Ectodermal cell (in vitro differentiated cells): ENCODE results near the gene GDF7.

Experiments used
- H3K27ac ChIP-seq: 2 replicates; pipeline ENCODE4 v1.7.0; 2013; ENCODE audit warnings: mild to moderate bottlenecking, low read depth, low read length; ENCODE audit not compliant: insufficient read depth, poor library complexity, severe bottlenecking
- H3K27me3 ChIP-seq: 2 replicates; pipeline ENCODE4 v1.7.0; 2013; ENCODE audit warnings: mild to moderate bottlenecking, low read length; ENCODE audit not compliant: insufficient read depth, control insufficient read depth, poor library complexity, severe bottlenecking
- H3K36me3 ChIP-seq: one replicate; pipeline ENCODE4 v1.7.0; 2013; ENCODE audit warnings: low read length; ENCODE audit not compliant: control insufficient read depth, insufficient read depth
- H3K4me1 ChIP-seq: one replicate; pipeline ENCODE4 v1.7.0; 2013; ENCODE audit warnings: low read length; ENCODE audit not compliant: control insufficient read depth, insufficient read depth
- H3K4me3 ChIP-seq: 2 replicates; pipeline ENCODE4 v1.7.0; 2013; ENCODE audit warnings: low read depth, low read length, control low read depth; ENCODE audit not compliant: insufficient read depth
- H3K9me3 ChIP-seq: 2 replicates; pipeline ENCODE4 v1.7.0; 2013; ENCODE audit warnings: mild to moderate bottlenecking, low read length, moderate library complexity; ENCODE audit not compliant: control insufficient read depth
- WGBS, 2 experiments: methylation state at CpG; one replicate each; pipeline ENCODE4 v1.1.7; 2013; ENCODE audit warnings: missing lambda C conversion rate in 2 of 2; 5-methylcytosine and 5-hydroxymethylcytosine counted together

The GDF7 gene

GRCh38 chr2:20629181-20629580 lies 37.8 kb upstream of the GDF7 start:
- 77 to 79% methylated on average over 6 of the region's 6 CpGs for WGBS, 2 experiments
- no peaks in the 10 kb centered on the region for H3K27me3 ChIP-seq
- H3K4me1 ChIP-seq = no peaks in the 10 kb centered on the region
- H3K4me3 ChIP-seq = no peak overlapping the region
- H3K9me3 ChIP-seq = no peaks in the 10 kb centered on the region
- no peak overlapping the region for H3K27ac ChIP-seq
- H3K36me3 ChIP-seq = no peaks in the 10 kb centered on the region

DNA sequence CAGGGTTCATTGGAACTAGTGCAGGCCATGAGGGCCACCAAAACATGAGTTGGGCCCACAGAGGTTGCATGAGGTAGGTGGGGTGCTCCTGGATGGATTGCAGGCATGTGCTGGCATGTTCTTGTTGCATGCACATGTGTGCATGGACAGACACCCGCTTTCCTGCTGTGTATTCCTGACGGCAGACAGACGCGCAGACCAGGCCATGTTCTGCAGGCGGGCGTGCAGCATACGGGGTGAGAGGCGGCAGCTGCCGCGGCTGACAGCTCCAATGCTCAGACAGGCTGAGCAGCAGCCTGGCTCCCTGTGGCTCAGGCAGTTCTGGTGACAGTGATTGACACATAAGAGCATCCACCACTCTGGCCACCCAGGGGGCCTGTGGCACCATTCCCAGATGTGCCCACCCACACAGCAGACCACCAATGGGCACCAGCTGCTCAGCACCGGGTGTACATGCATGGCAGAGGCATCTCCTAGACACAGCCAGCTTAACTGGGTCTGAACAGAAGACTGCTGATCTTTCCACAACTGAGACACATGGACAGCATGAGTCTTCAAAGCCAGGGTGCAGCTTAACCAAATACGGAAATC lies 37.3 kb upstream of the GDF7 start:
- no peak overlapping the region for H3K27ac ChIP-seq
- 80 to 86% methylated on average over 12 of the region's 12 CpGs for WGBS, 2 experiments

GRCh38 chr2:20630967-20631366 lies 36.0 kb upstream of the GDF7 start:
- Histone ChIP-seq H3K27me3 (no peaks in the 10 kb centered on the region), H3K4me1 (peaks cover 5% of the 10 kb centered on the region)

More for the DNA sequence above, 37.3 kb upstream of the GDF7 start:
- H3K4me3 ChIP-seq = no peak overlapping the region
- no peaks in the 10 kb centered on the region for H3K27me3 ChIP-seq
- H3K9me3 ChIP-seq = no peaks in the 10 kb centered on the region
- H3K36me3 ChIP-seq = no peaks in the 10 kb centered on the region
- H3K4me1 ChIP-seq = no peaks in the 10 kb centered on the region

DNA sequence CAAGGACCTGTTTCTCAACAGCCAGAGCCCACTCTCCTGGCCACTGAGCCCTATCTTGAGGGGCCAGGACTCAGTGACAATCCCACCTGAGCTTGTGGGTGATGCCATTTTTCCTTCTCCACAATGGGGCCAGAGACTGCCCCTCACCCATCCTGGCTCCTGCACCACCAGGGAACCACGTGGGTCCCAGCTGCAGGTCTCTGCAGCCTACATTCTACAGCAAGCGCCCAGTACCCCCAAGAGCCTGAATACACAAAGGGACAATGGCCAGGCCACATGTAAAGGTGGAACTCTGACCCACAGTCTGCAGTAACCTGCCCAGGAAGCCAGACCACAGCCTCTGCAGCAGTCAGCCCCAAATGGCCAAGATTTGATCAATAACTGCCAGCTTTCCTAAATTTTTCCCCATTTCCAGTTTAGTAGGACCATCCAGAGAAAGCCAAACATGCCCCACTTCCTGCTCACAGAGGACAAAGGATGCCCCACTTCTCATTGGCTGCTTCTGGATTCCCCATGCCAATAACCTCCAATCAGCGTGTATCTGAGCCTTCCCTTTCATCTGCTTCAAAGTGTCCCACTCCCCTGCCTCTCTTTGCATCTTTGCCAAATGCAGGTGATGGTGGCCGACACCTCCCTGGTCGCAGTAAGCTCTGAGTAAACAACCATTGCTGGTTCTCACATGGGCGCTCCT lies 35.2 kb upstream of the GDF7 start:
- H3K36me3 ChIP-seq = no peaks in the 10 kb centered on the region
- H3K4me3 ChIP-seq = no peak overlapping the region
- WGBS, 2 experiments = 89 to 90% methylated on average over 6 of the region's 6 CpGs
- H3K4me1 ChIP-seq = peaks cover 5% of the 10 kb centered on the region
- no peaks in the 10 kb centered on the region for H3K9me3 ChIP-seq
- H3K27me3 ChIP-seq = no peaks in the 10 kb centered on the region
- no peak overlapping the region for H3K27ac ChIP-seq

More at GRCh38 chr2:20630967-20631366, 36.0 kb upstream of the GDF7 start:
- no peaks in the 10 kb centered on the region for H3K9me3 ChIP-seq
- H3K4me3 ChIP-seq = no peak overlapping the region
- WGBS, 2 experiments = 94 to 95% methylated on average over 4 of the region's 4 CpGs
- H3K36me3 ChIP-seq = no peaks in the 10 kb centered on the region
- H3K27ac ChIP-seq = no peak overlapping the region

DNA sequence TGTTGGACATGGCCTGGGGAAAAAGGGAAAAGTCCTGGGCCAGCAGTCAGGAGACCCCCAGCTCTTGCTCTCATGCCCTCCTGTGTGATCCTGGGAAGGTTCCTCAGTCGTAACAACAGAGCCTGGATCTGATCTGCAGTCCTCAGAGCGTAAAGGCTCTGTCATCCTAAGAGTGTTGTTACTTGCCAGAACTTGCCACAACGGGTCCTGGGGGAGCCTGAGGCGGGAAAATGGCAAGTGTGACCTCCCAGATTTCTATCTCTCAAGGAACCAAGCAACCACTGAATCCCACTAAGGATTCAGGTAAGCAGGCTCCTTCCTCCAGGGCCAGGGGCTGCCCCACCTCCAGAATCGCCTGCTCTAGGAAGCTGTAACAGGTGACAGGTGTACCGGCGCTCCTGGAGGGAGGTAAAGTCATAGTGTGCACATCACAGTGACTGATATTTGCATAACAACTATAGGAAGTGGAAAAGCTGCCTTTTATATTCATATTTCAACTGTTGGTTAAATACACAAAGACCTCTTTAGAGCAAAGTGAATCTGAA lies 34.4 kb upstream of the GDF7 start:
- 88 to 89% methylated on average over 7 of the region's 7 CpGs for WGBS, 2 experiments
- Histone ChIP-seq H3K4me3 (no peak overlapping the region), H3K4me1 (peaks cover 5% of the 10 kb centered on the region), H3K36me3 (no peaks in the 10 kb centered on the region), H3K27me3 (no peaks in the 10 kb centered on the region), H3K9me3 (no peaks in the 10 kb centered on the region), H3K27ac (no peak overlapping the region)

- H3K36me3 ChIP-seq = no peaks in the 10 kb centered on the region
- H3K4me1 ChIP-seq = peaks cover 5% of the 10 kb centered on the region
- no peaks in the 10 kb centered on the region for H3K27me3 ChIP-seq
- no peaks in the 10 kb centered on the region for H3K9me3 ChIP-seq
- no peak overlapping the region for H3K4me3 ChIP-seq
- H3K27ac ChIP-seq = no peak overlapping the region
- 87 to 94% methylated on average over 4 of the region's 4 CpGs for WGBS, 2 experiments
Measured at GRCh38 chr2:20633001-20633400, 33.9 kb upstream of the GDF7 start.

- no peak overlapping the region for H3K4me3 ChIP-seq
- H3K9me3 ChIP-seq = no peaks in the 10 kb centered on the region
- H3K4me1 ChIP-seq = peaks cover 5% of the 10 kb centered on the region
- no peak overlapping the region for H3K27ac ChIP-seq
- 89 to 92% methylated on average over 18 of the region's 18 CpGs for WGBS, 2 experiments
- no peaks in the 10 kb centered on the region for H3K27me3 ChIP-seq
- H3K36me3 ChIP-seq = no peaks in the 10 kb centered on the region
Measured at GRCh38 chr2:20633794-20634506, 33.0 kb upstream of the GDF7 start.

DNA sequence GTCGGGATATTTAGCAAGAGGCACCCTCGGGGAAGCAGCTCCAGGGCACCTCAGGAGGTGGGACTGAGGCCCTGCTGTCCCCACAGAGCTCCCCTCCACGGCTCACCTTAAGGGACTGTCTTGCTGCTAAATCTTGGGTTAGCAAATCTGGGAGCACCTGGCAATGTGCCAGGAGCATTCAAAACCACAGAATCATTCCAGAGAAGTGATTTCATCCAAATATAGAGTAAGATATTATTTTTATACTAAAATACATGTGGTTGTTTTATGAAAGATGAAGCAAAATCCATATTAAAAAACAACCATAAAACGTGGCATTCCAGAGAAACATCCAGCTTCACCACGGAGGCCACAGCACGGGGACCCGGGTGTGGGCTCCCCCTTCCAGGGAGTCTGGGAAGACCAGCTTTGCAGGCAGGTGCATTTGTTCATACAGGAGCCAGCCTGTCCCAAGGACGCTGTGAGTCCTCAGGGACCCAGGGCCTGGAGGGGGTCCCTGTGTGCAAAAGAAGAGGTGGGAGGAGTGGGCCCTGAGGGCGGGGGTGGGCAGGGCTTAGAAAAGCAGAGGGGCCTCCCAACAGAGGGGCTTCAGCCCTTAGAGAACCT lies 32.3 kb upstream of the GDF7 start:
- Histone ChIP-seq H3K27me3 (no peaks in the 10 kb centered on the region), H3K36me3 (no peaks in the 10 kb centered on the region), H3K27ac (no peak overlapping the region), H3K9me3 (no peaks in the 10 kb centered on the region), H3K4me3 (no peak overlapping the region), H3K4me1 (peaks cover 5% of the 10 kb centered on the region)
- 90 to 91% methylated on average over 9 of the region's 9 CpGs for WGBS, 2 experiments

DNA sequence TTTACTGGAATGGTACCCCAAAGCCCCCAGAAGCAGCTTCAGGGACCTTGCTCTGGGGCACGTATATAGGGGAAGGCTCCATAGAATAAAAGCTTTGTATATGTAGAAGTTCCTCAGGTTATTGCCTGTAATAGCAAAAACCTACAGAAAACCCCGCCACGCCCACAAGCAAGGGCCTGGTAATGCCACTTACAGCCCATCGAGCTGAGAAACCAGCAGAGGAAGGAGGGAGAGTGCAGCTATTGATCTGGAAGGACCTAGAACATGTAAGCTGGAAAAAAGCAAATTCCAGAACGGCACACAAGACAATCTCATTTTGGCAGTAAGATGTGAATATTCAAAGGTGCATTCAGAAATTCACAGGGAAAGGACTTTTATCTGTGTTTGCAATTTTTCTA lies 31.8 kb upstream of the GDF7 start:
- H3K9me3 ChIP-seq = no peaks in the 10 kb centered on the region
- H3K4me3 ChIP-seq = no peak overlapping the region
- H3K4me1 ChIP-seq = peaks cover 5% of the 10 kb centered on the region
- no peaks in the 10 kb centered on the region for H3K27me3 ChIP-seq
- 87 to 90% methylated on average over 5 of the region's 5 CpGs for WGBS, 2 experiments
- no peaks in the 10 kb centered on the region for H3K36me3 ChIP-seq
- no peak overlapping the region for H3K27ac ChIP-seq
